Brain microvascular endothelial cell (primary cell): Measurements from ENCODE around the gene COPS6.

Experiments
- DNase-seq: peaks from one replicate; pipeline ENCODE4 v3.0.0-alpha.2; 2020
- H3K27ac ChIP-seq: fragments of 250-450 bp; sonication (Bioruptor Pico); 2 replicates; pipeline ENCODE4 v1.5.1; 2020; ENCODE audit warnings: mild to moderate bottlenecking, moderate library complexity
- H3K27me3 ChIP-seq: fragments of 250-450 bp; sonication (Bioruptor Pico); replicated peaks from 2 replicates; pipeline ENCODE4 v1.5.1; 2020; ENCODE audit warnings: mild to moderate bottlenecking
- H3K36me3 ChIP-seq: fragments of 250-450 bp; sonication (Bioruptor Pico); replicated peaks from 2 replicates; pipeline ENCODE4 v1.5.1; 2020; ENCODE audit warnings: mild to moderate bottlenecking
- H3K4me3 ChIP-seq: 2 replicates; pipeline ENCODE4 v1.5.1; 2011; ENCODE audit warnings: low read depth, mild to moderate bottlenecking, control low read depth, low read length, moderate library complexity
- CTCF ChIP-seq: IDR thresholded peaks from 2 replicates; pipeline ENCODE4 v1.5.1; 2011; ENCODE audit warnings: low read depth, mild to moderate bottlenecking, moderate library complexity, low read length, control low read depth, inconsistent platforms; ENCODE audit errors: missing control alignments
- in situ Hi-C: cut with HindIII; loops from 2 replicates; pipeline ENCODE4 v1.10.0; 2017; ENCODE audit warnings: low sequenced_read_pairs, low pct_ligation_motif_present

COPS6 gene

GRCh38 chr7:100122067-100122466 lies 33.3 kb downstream of the COPS6 start:
- no peak for DNase-seq
- in situ Hi-C loops = no loop called here
- Histone ChIP-seq H3K36me3 (no peaks in the 10 kb centered on the region), H3K4me3 (no peak overlapping the region), H3K27me3 (no peaks in the 10 kb centered on the region), H3K27ac (no peak overlapping the region)
- TF ChIP-seq CTCF = no peak

- no peak for DNase-seq
- H3K36me3 ChIP-seq = no peaks in the 10 kb centered on the region
- no peak overlapping the region for H3K4me3 ChIP-seq
- H3K27ac ChIP-seq = no peak overlapping the region
- H3K27me3 ChIP-seq = no peaks in the 10 kb centered on the region
- in situ Hi-C loops = no loop called here
- TF ChIP-seq CTCF = no peak
Measured at GRCh38 chr7:100122568-100122967, 33.8 kb downstream of the COPS6 start.

- Histone ChIP-seq H3K36me3 (no peaks in the 10 kb centered on the region), H3K27me3 (no peaks in the 10 kb centered on the region), H3K27ac (no peak overlapping the region), H3K4me3 (no peak overlapping the region)
- DNase-seq = no peak
- in situ Hi-C loops = no loop called here
- TF ChIP-seq CTCF = no peak
Measured at GRCh38 chr7:100124301-100125230, 35.8 kb downstream of the COPS6 start.

GRCh38 chr7:100126239-100126930 lies 37.6 kb downstream of the COPS6 start:
- peak overlapping the region; percentile 89 for H3K4me3 ChIP-seq
- no peak for DNase-seq
- H3K27me3 ChIP-seq = no peaks in the 10 kb centered on the region
- in situ Hi-C loops = no loop called here
- TF ChIP-seq CTCF = no peak
- H3K27ac ChIP-seq = peak overlapping the region; percentile 97
- no peaks in the 10 kb centered on the region for H3K36me3 ChIP-seq

GRCh38 chr7:100126931-100127865 lies 38.4 kb downstream of the COPS6 start, which contains the start of gene MBLAC1:
TSS of gene MBLAC1 (plus strand) at chr7:100126967. CDS start at chr7:100127396, 429 bp downstream.
- peak within 1 kb of the TSS; percentile 97 for H3K27ac ChIP-seq
- no peaks in the 10 kb centered on the region for H3K27me3 ChIP-seq
- in situ Hi-C loops = no loop called here
- no peak for TF ChIP-seq CTCF
- peak; percentile 86 for DNase-seq
- H3K36me3 ChIP-seq = no peaks in the 10 kb centered on the region
- H3K4me3 ChIP-seq = peak within 1 kb of the TSS; percentile 89
